HCT116 (cell line): Measurements from ENCODE around the gene WIF1.

Experiments
- CEBPB ChIP-seq: IDR thresholded peaks from 2 replicates; pipeline ENCODE4 v1.6.1; 2012; ENCODE audit warnings: low read depth
- CTCF ChIP-seq, 3 experiments: fragments of 200-600 bp in 1 of 3; sonication (generic) in 1 of 3; IDR thresholded peaks in 2 of 3; conservative IDR thresholded peaks in 1 of 3; 2 replicates each; pipeline ENCODE4 v1.5.1; 2012 to 2017; ENCODE audit warnings: low read depth in 2 of 3, low read length in 2 of 3, antibody characterized with exemption in 1 of 3, borderline replicate concordance in 1 of 3, control low read depth in 1 of 3, mild to moderate bottlenecking in 1 of 3, mixed read lengths in 1 of 3, mixed run types in 1 of 3, moderate library complexity in 1 of 3; ENCODE audit not compliant: insufficient read depth in 1 of 3
- EZH2 ChIP-seq: fragments of 200-600 bp; sonication (generic); IDR thresholded peaks from 2 replicates; pipeline ENCODE4 v1.6.1; 2017; ENCODE audit warnings: antibody characterized with exemption, mixed run types
- JUND ChIP-seq: IDR thresholded peaks from 2 replicates; pipeline ENCODE4 v1.6.1; 2012
- POLR2A ChIP-seq: IDR thresholded peaks from 2 replicates; pipeline ENCODE4 v1.7.0; 2011; ENCODE audit warnings: borderline replicate concordance; ENCODE audit not compliant: insufficient read depth, insufficient read length; ENCODE audit errors: extremely low read depth
- POLR2AphosphoS5 ChIP-seq: IDR thresholded peaks from 2 replicates; pipeline ENCODE4 v1.6.1; 2011; ENCODE audit warnings: mild to moderate bottlenecking, low read depth, low read length, moderate library complexity
- SRF ChIP-seq: IDR thresholded peaks from 2 replicates; pipeline ENCODE4 v1.6.1; 2012; ENCODE audit warnings: low read depth
- TCF7L2 ChIP-seq: IDR thresholded peaks from 2 replicates; pipeline ENCODE4 v1.7.0; 2011; ENCODE audit warnings: borderline replicate concordance, inconsistent platforms; ENCODE audit not compliant: insufficient read depth, insufficient read length; ENCODE audit errors: extremely low read depth
- YY1 ChIP-seq: IDR thresholded peaks from 2 replicates; pipeline ENCODE4 v1.6.1; 2011; ENCODE audit warnings: low read length, low read depth, moderate library complexity, mild to moderate bottlenecking; ENCODE audit not compliant: insufficient replicate concordance; ENCODE audit errors: extremely low read depth
- ZFX ChIP-seq: fragments of 450-650 bp; IDR thresholded peaks from 2 replicates; pipeline ENCODE4 v1.6.1; 2017
- ZNF274 ChIP-seq: fragments of 200-500 bp; sonication (Bioruptor generic); IDR thresholded peaks from 2 replicates; pipeline ENCODE4 v1.6.1; 2014; ENCODE audit warnings: mild to moderate bottlenecking, low read depth, low read length, inconsistent platforms

- TF ChIP-seq CTCF (IDR thresholded peaks at IDR 0.05 in 2 of 3, conservative IDR thresholded peaks at IDR 0.05 in 1 of 3; ENCODE audit: borderline replicate concordance in 1 of 3, insufficient read depth in 1 of 3, low read depth in 2 of 3, low read length in 2 of 3) (no peak), POLR2A (no peak), POLR2AphosphoS5 (no peak), JUND (no peak), CEBPB (no peak), SRF (no peak), EZH2 (no peak), ZFX (no peak), YY1 (no peak), ZNF274 (no peak), TCF7L2 (no peak)
Observed at GRCh38 chr12:65051218-65051617, 69.9 kb downstream of the WIF1 start.
